ENCODE results near the gene MED12L.
A peak's percentile ranks its signal among the peaks of the same experiment; 100 is the strongest.

GRCh38 chr3:151301787-151302186 is 216.3 kb downstream of the MED12L start:
- no peak for TF ChIP-seq RFX5 (IDR thresholded peaks at IDR 0.05; ENCODE audit: low read length)
- TF ChIP-seq RAD21 (IDR thresholded peaks at IDR 0.05; ENCODE audit: low read length) = no peak
- TF ChIP-seq REST (IDR thresholded peaks at IDR 0.05; ENCODE audit: low read depth, low read length) = no peak
- no peak for TF ChIP-seq NRF1 (IDR thresholded peaks at IDR 0.05; ENCODE audit: low read depth, low read length)
- no peak for TF ChIP-seq GABPA (IDR thresholded peaks at IDR 0.05; ENCODE audit: low read depth)
- no peak for TF ChIP-seq CHD2 (IDR thresholded peaks at IDR 0.05; ENCODE audit: low read length, partially characterized antibody)
- no peak for TF ChIP-seq CTCF (IDR thresholded peaks at IDR 0.05)
- TF ChIP-seq MEF2A (IDR thresholded peaks at IDR 0.05; ENCODE audit: borderline replicate concordance, low read depth) = no peak
- TF ChIP-seq JUND (IDR thresholded peaks at IDR 0.05) = peak; percentile 36; the same call in 1 of the 2 replicates
- no peak for TF ChIP-seq ELF1 (IDR thresholded peaks at IDR 0.05)

Measured in SK-N-SH (cell line).